GM12874 (cell line): ENCODE measurements around the gene DNMT3L.

ENCODE experiments used
- CTCF ChIP-seq: IDR thresholded peaks from 2 replicates; pipeline ENCODE4 v1.5.1; 2011; ENCODE audit warnings: low read depth, mild to moderate bottlenecking, control low read depth, low read length, moderate library complexity; ENCODE audit not compliant: insufficient read depth

Gene DNMT3L

GRCh38 chr21:44299085-44299457 is 37.4 kb upstream of the DNMT3L start:
- no peak for TF ChIP-seq CTCF

GRCh38 chr21:44298301-44298700 is 36.6 kb upstream of the DNMT3L start:
- peak; percentile 25; the same call in 1 of the 2 replicates for TF ChIP-seq CTCF

- TF ChIP-seq CTCF: peak; percentile 87
Observed at GRCh38 chr21:44297525-44298290, 36.0 kb upstream of the DNMT3L start.

GRCh38 chr21:44296916-44297315 is 35.2 kb upstream of the DNMT3L start:
- no peak for TF ChIP-seq CTCF

- TF ChIP-seq CTCF: no peak
Observed at GRCh38 chr21:44296103-44296519, 34.4 kb upstream of the DNMT3L start.

GRCh38 chr21:44295646-44296045 is 33.9 kb upstream of the DNMT3L start:
- TF ChIP-seq CTCF: no peak

- TF ChIP-seq CTCF: no peak
Observed at GRCh38 chr21:44295163-44295573, 33.5 kb upstream of the DNMT3L start.
